ENCODE data around the gene GCNT1. TPM values are rescaled to one million over a fixed set of nuclear protein-coding genes. Genes with fewer than 3 reads are reported as not detected.
"Not testable (repeated sequence)": the region's sequence is repeated elsewhere in the genome, so short reads cannot be mapped to it uniquely, and the experiment has no call there.

Gene GCNT1
- total and polyA plus RNA-seq, 2 experiments from 2014 or later, result 43.4 to 59.3 TPM

GRCh38 chr9:76519075-76519835 lies 60.3 kb downstream of the GCNT1 start:
- no peak overlapping the region for H3K4me3 ChIP-seq
- H3K36me3 ChIP-seq (replicated peaks; ENCODE audit: insufficient read depth, low read depth), result no peaks in the 10 kb centered on the region
- WGBS (ENCODE audit: low lambda C conversion rate, missing lambda C conversion rate), result 52% methylated on average over 8 of the region's 8 CpGs
- H4K20me1 ChIP-seq (ENCODE audit: insufficient read depth, poor library complexity, severe bottlenecking), result no peaks in the 10 kb centered on the region
- H3K9me2 ChIP-seq (replicated peaks; ENCODE audit: insufficient read depth), result no peaks in the 10 kb centered on the region
- TF ChIP-seq EZH2 (IDR thresholded peaks at IDR 0.05; ENCODE audit: borderline replicate concordance), result no peak
- TF ChIP-seq CTCF (IDR thresholded peaks at IDR 0.05; ENCODE audit: poor library complexity), result no peak
- TF ChIP-seq EZH2phosphoT487 (IDR thresholded peaks at IDR 0.05; ENCODE audit: low read depth, severe bottlenecking, unreplicated experiment), result no peak
- H3K4me2 ChIP-seq, result peak overlapping the region; percentile 59
- DNase-seq (ENCODE audit: low spot score), result no peak
- no peak overlapping the region for H2AFZ ChIP-seq
- no peaks in the 10 kb centered on the region for H3K79me2 ChIP-seq
- H3K27me3 ChIP-seq, result no peaks in the 10 kb centered on the region
- peak overlapping the region; percentile 66 for H3K27ac ChIP-seq
- peaks cover 12% of the 10 kb centered on the region for H3K4me1 ChIP-seq (ENCODE audit: insufficient read depth)
- H3K9me3 ChIP-seq (ENCODE audit: low read depth), result peaks cover 4% of the 10 kb centered on the region

- no peaks in the 10 kb centered on the region for H3K9me2 ChIP-seq (replicated peaks; ENCODE audit: insufficient read depth)
- WGBS (ENCODE audit: low lambda C conversion rate, missing lambda C conversion rate), result 70% methylated on average over 6 of the region's 6 CpGs
- no peak overlapping the region for H3K4me2 ChIP-seq
- H3K27me3 ChIP-seq, result no peaks in the 10 kb centered on the region
- H2AFZ ChIP-seq, result no peak overlapping the region
- no peak for TF ChIP-seq CTCF (IDR thresholded peaks at IDR 0.05; ENCODE audit: poor library complexity)
- TF ChIP-seq EZH2 (IDR thresholded peaks at IDR 0.05; ENCODE audit: borderline replicate concordance), result no peak
- TF ChIP-seq EZH2phosphoT487 (IDR thresholded peaks at IDR 0.05; ENCODE audit: low read depth, severe bottlenecking, unreplicated experiment), result no peak
- no peak for DNase-seq (ENCODE audit: low spot score)
- H3K4me3 ChIP-seq, result no peak overlapping the region
- peaks cover 12% of the 10 kb centered on the region for H3K4me1 ChIP-seq (ENCODE audit: insufficient read depth)
- no peaks in the 10 kb centered on the region for H3K36me3 ChIP-seq (replicated peaks; ENCODE audit: insufficient read depth, low read depth)
- H3K27ac ChIP-seq, result peak overlapping the region; percentile 14
- H3K9me3 ChIP-seq (ENCODE audit: low read depth), result no peaks in the 10 kb centered on the region
- no peaks in the 10 kb centered on the region for H3K79me2 ChIP-seq
- no peaks in the 10 kb centered on the region for H4K20me1 ChIP-seq (ENCODE audit: insufficient read depth, poor library complexity, severe bottlenecking)
Measured at GRCh38 chr9:76521244-76521681, 62.3 kb downstream of the GCNT1 start.

GRCh38 chr9:76521906-76522305 lies 62.9 kb downstream of the GCNT1 start:
- H3K27ac ChIP-seq, result peak overlapping the region; percentile 35
- TF ChIP-seq EZH2phosphoT487 (IDR thresholded peaks at IDR 0.05; ENCODE audit: low read depth, severe bottlenecking, unreplicated experiment) (no peak), CTCF (IDR thresholded peaks at IDR 0.05; ENCODE audit: poor library complexity) (no peak), EZH2 (IDR thresholded peaks at IDR 0.05; ENCODE audit: borderline replicate concordance) (no peak)
- H3K27me3 ChIP-seq, result no peaks in the 10 kb centered on the region
- no peaks in the 10 kb centered on the region for H4K20me1 ChIP-seq (ENCODE audit: insufficient read depth, poor library complexity, severe bottlenecking)
- H3K9me3 ChIP-seq (ENCODE audit: low read depth), result no peaks in the 10 kb centered on the region
- no peaks in the 10 kb centered on the region for H3K9me2 ChIP-seq (replicated peaks; ENCODE audit: insufficient read depth)
- no peak overlapping the region for H3K4me2 ChIP-seq
- DNase-seq (ENCODE audit: low spot score), result no peak
- H3K4me1 ChIP-seq (ENCODE audit: insufficient read depth), result peaks cover 12% of the 10 kb centered on the region
- no peak overlapping the region for H3K4me3 ChIP-seq
- H2AFZ ChIP-seq, result no peak overlapping the region
- 77% methylated on average over 3 of the region's 3 CpGs for WGBS (ENCODE audit: low lambda C conversion rate, missing lambda C conversion rate)
- H3K36me3 ChIP-seq (replicated peaks; ENCODE audit: insufficient read depth, low read depth), result no peaks in the 10 kb centered on the region
- H3K79me2 ChIP-seq, result no peaks in the 10 kb centered on the region

- not testable (repeated sequence) for H3K9me3 ChIP-seq (ENCODE audit: low read depth); H4K20me1 ChIP-seq (ENCODE audit: insufficient read depth, poor library complexity, severe bottlenecking); DNase-seq (ENCODE audit: low spot score); H3K79me2 ChIP-seq; H3K4me3 ChIP-seq; H3K27me3 ChIP-seq; H3K27ac ChIP-seq; H2AFZ ChIP-seq; H3K36me3 ChIP-seq (replicated peaks; ENCODE audit: insufficient read depth, low read depth); H3K4me2 ChIP-seq; H3K9me2 ChIP-seq (replicated peaks; ENCODE audit: insufficient read depth)
- 91% methylated on average over 32 of the region's 36 CpGs for WGBS (ENCODE audit: low lambda C conversion rate, missing lambda C conversion rate)
- peaks cover 12% of the 10 kb centered on the region for H3K4me1 ChIP-seq (ENCODE audit: insufficient read depth)
Measured at GRCh38 chr9:76523617-76524200, 64.7 kb downstream of the GCNT1 start.
